ENCODE measurements around the gene ARPC2. TPM values are rescaled to one million over a fixed set of nuclear protein-coding genes. Genes with fewer than 3 reads are reported as not detected.

ARPC2 gene
- total and polyA plus RNA-seq, 10 donors: 262 to 554 (median 374) TPM

- Histone ChIP-seq H3K4me3 (no peak overlapping the region), H3K4me1 (peaks cover 20 to 80% (median 65%) of the 10 kb centered on the region in 6 donors), H3K27ac (peak overlapping the region; percentile 59 to 84 (median 75)), H3K9me3 (no peaks in the 10 kb centered on the region), H3K27me3 (replicated peaks in 1 of 7) (no peaks in the 10 kb centered on the region), H3K36me3 (peaks cover 1 to 52% (median 40%) of the 10 kb centered on the region in 6 donors)
- intact Hi-C loops (cut with DNase I; ENCODE audit: low total_unique reads): loop anchor here (5.0 kb wide), 1 partner anchor 72 kb away; no protein-coding TSS in a partner anchor
- TF ChIP-seq POLR2AphosphoS5 (IDR thresholded peaks at IDR 0.05) (peak; percentile 41 to 65 (median 55)), POLR2A (IDR thresholded peaks at IDR 0.05) (no peak)
- DNase-seq: no peak
- WGBS, 5 donors: 51 to 75% (median 67%) methylated on average over 15 of the region's 15 CpGs
Observed at GRCh38 chr2:218259099-218259961, 42.3 kb downstream of the ARPC2 start.

- peaks cover 0 to 52% (median 41%) of the 10 kb centered on the region in 6 donors for H3K36me3 ChIP-seq
- no peaks in the 10 kb centered on the region for H3K27me3 ChIP-seq (replicated peaks in 1 of 7)
- intact Hi-C loops (cut with DNase I; ENCODE audit: low total_unique reads): no loop called here
- no peak overlapping the region for H3K4me3 ChIP-seq
- 83 to 94% (median 88%) methylated on average over 5 of the region's 5 CpGs for WGBS, 5 donors
- H3K4me1 ChIP-seq: peaks cover 21 to 88% (median 70%) of the 10 kb centered on the region in 6 donors
- H3K9me3 ChIP-seq: no peaks in the 10 kb centered on the region
- DNase-seq: no peak
- peak overlapping the region in 5 of 8 donors; percentile 71 to 84 (median 78) for H3K27ac ChIP-seq
- no peak for TF ChIP-seq POLR2AphosphoS5 (IDR thresholded peaks at IDR 0.05)
- no peak for TF ChIP-seq CTCF (IDR thresholded peaks at IDR 0.05 in 8 of 11, conservative IDR thresholded peaks at IDR 0.05 in 3 of 11)
- no peak for TF ChIP-seq POLR2A (IDR thresholded peaks at IDR 0.05)
Observed at GRCh38 chr2:218260166-218260565, 43.2 kb downstream of the ARPC2 start.

- Histone ChIP-seq H3K9me3 (no peaks in the 10 kb centered on the region), H3K4me3 (peak within 1 kb of the TSS in 2 of 8 donors; percentile 20 to 26), H3K27ac (peak within 1 kb of the TSS in 6 of 8 donors; percentile 3 to 84 (median 78)), H3K27me3 (replicated peaks in 1 of 7) (no peaks in the 10 kb centered on the region), H3K4me1 (peaks cover 21 to 93% (median 70%) of the 10 kb centered on the region in 6 donors), H3K36me3 (peaks cover 0 to 52% (median 41%) of the 10 kb centered on the region in 6 donors)
- no peak for DNase-seq
- intact Hi-C loops (cut with DNase I; ENCODE audit: low total_unique reads): no loop called here
- TF ChIP-seq POLR2AphosphoS5 (IDR thresholded peaks at IDR 0.05) (peak in 2 of 3 donors; percentile 43 to 55), POLR2A (IDR thresholded peaks at IDR 0.05) (no peak), CTCF (IDR thresholded peaks at IDR 0.05 in 8 of 11, conservative IDR thresholded peaks at IDR 0.05 in 3 of 11) (no peak)
- 63 to 81% (median 79%) methylated on average over 7 to 10 of the region's 10 CpGs for WGBS, 5 donors
Observed at GRCh38 chr2:218260742-218261422, 43.9 kb downstream of the ARPC2 start, which contains the start of gene GPBAR1. Gene GPBAR1, plus strand, starts transcription at chr2:218261015. Its CDS starts 1,710 bp downstream, at chr2:218262725.

DNA sequence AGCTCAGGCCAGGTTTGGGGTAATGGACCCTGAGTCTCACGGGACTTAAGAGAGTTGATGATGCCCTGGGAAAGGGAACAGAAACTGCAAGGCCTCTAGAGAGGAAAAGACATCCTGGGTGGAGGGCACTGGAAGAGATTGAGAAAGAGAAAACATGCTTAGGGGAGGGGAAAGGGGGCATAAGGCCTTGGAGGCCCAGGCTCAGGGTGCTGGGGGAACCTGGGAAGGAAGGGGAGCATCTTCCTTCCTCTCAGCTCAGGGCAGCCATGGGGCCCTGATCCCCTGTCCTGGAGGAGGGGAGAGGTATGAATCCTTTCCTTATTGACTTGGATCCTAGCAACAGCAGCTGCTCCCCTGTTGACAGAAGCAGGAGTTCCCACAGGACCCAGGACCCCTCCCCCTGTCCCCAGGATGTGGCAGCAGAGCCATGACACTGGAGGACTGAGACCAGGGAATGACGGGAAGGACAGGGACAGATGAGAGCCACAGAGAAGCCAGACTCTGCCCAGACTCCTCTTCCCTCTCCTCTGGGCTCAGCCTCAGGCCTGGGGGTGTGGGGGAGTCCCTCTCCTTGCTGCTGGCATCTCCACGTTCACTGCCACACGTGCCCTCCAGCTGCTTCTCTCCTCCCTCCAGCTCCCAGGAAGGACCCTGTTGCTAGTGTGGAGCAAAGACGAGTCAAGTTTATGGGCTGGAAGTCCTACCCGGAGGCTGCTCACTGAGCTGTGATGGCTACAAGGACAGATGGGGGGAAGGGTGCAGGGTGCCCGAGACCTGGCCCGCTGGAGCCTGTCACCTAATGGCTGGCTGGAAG lies 44.6 kb downstream of the ARPC2 start:
- peaks cover 21 to 91% (median 70%) of the 10 kb centered on the region in 6 donors for H3K4me1 ChIP-seq
- no peaks in the 10 kb centered on the region for H3K27me3 ChIP-seq (replicated peaks in 1 of 7)
- intact Hi-C loops (cut with DNase I; ENCODE audit: low total_unique reads): no loop called here
- TF ChIP-seq POLR2AphosphoS5 (IDR thresholded peaks at IDR 0.05) (no peak), CTCF (IDR thresholded peaks at IDR 0.05 in 8 of 11, conservative IDR thresholded peaks at IDR 0.05 in 3 of 11) (no peak), POLR2A (IDR thresholded peaks at IDR 0.05) (no peak)
- H3K4me3 ChIP-seq: peak overlapping the region in 2 of 8 donors; percentile 20 to 26
- peaks cover 0 to 52% (median 41%) of the 10 kb centered on the region in 6 donors for H3K36me3 ChIP-seq
- no peaks in the 10 kb centered on the region for H3K9me3 ChIP-seq
- WGBS, 5 donors: 62 to 78% (median 64%) methylated on average over 7 to 8 of the region's 8 CpGs
- no peak for DNase-seq
- H3K27ac ChIP-seq: peak overlapping the region in 6 of 8 donors; percentile 3 to 84 (median 78)
